ES-I3 (cell line): ENCODE results near the gene GAS2.

ENCODE experiments used
- H3K36me3 ChIP-seq: 2 replicates; pipeline ENCODE4 v1.6.1; 2013; ENCODE audit warnings: mild to moderate bottlenecking, low read length, control low read depth, moderate library complexity; ENCODE audit not compliant: insufficient read depth
- H3K4me1 ChIP-seq: 2 replicates; pipeline ENCODE4 v1.6.1; 2013; ENCODE audit warnings: mild to moderate bottlenecking, control low read depth, low read length; ENCODE audit not compliant: insufficient read depth
- H3K9ac ChIP-seq: 2 replicates; pipeline ENCODE4 v1.6.1; 2013; ENCODE audit warnings: low read depth, mild to moderate bottlenecking, low read length, moderate library complexity
- H3K9me3 ChIP-seq: 2 replicates; pipeline ENCODE4 v1.6.1; 2013; ENCODE audit warnings: mild to moderate bottlenecking, low read length, moderate library complexity; ENCODE audit not compliant: control insufficient read depth, insufficient read depth

GAS2 gene

GRCh38 chr11:22657101-22657694 lies 9.2 kb upstream of the GAS2 start:
- Histone ChIP-seq H3K9ac (no peak overlapping the region), H3K9me3 (no peaks in the 10 kb centered on the region), H3K4me1 (peaks cover 9% of the 10 kb centered on the region), H3K36me3 (no peaks in the 10 kb centered on the region)

- H3K36me3 ChIP-seq, result no peaks in the 10 kb centered on the region
- H3K4me1 ChIP-seq, result peaks cover 9% of the 10 kb centered on the region
- H3K9me3 ChIP-seq, result no peaks in the 10 kb centered on the region
- no peak overlapping the region for H3K9ac ChIP-seq
These were observed 6.6 kb upstream of the GAS2 start for GRCh38 chr11:22659783-22660182.

- H3K9ac ChIP-seq, result peak overlapping the region; percentile 50; the same call in 1 of the 2 replicates
- H3K9me3 ChIP-seq, result no peaks in the 10 kb centered on the region
- no peaks in the 10 kb centered on the region for H3K4me1 ChIP-seq
- H3K36me3 ChIP-seq, result no peaks in the 10 kb centered on the region
These were observed 453 bp downstream of the GAS2 start for GRCh38 chr11:22666688-22667439.

GRCh38 chr11:22668005-22668796 lies 1.8 kb downstream of the GAS2 start:
- Histone ChIP-seq H3K9ac (no peak overlapping the region), H3K9me3 (no peaks in the 10 kb centered on the region), H3K36me3 (no peaks in the 10 kb centered on the region), H3K4me1 (no peaks in the 10 kb centered on the region)

GRCh38 chr11:22669368-22669767 lies 3.0 kb downstream of the GAS2 start:
- H3K9ac ChIP-seq, result no peak overlapping the region
- H3K4me1 ChIP-seq, result no peaks in the 10 kb centered on the region
- H3K9me3 ChIP-seq, result no peaks in the 10 kb centered on the region
- H3K36me3 ChIP-seq, result no peaks in the 10 kb centered on the region

- no peaks in the 10 kb centered on the region for H3K9me3 ChIP-seq
- no peak overlapping the region for H3K9ac ChIP-seq
- H3K36me3 ChIP-seq, result no peaks in the 10 kb centered on the region
- H3K4me1 ChIP-seq, result no peaks in the 10 kb centered on the region
These were observed 4.4 kb downstream of the GAS2 start for GRCh38 chr11:22670830-22671229.

GRCh38 chr11:22671751-22672150 lies 5.3 kb downstream of the GAS2 start:
- Histone ChIP-seq H3K9me3 (no peaks in the 10 kb centered on the region), H3K9ac (no peak overlapping the region), H3K36me3 (no peaks in the 10 kb centered on the region), H3K4me1 (no peaks in the 10 kb centered on the region)

- Histone ChIP-seq H3K36me3 (no peaks in the 10 kb centered on the region), H3K4me1 (no peaks in the 10 kb centered on the region), H3K9me3 (no peaks in the 10 kb centered on the region), H3K9ac (no peak overlapping the region)
These were observed 8.3 kb downstream of the GAS2 start for GRCh38 chr11:22674470-22675439.

GRCh38 chr11:22677153-22677903 lies 10.9 kb downstream of the GAS2 start:
- H3K9me3 ChIP-seq, result no peaks in the 10 kb centered on the region
- no peak overlapping the region for H3K9ac ChIP-seq
- peaks cover 3% of the 10 kb centered on the region; the same call in 1 of the 2 replicates for H3K4me1 ChIP-seq
- H3K36me3 ChIP-seq, result no peaks in the 10 kb centered on the region

GRCh38 chr11:22680628-22681027 lies 14.2 kb downstream of the GAS2 start:
- peaks cover 3% of the 10 kb centered on the region; the same call in 1 of the 2 replicates for H3K4me1 ChIP-seq
- no peaks in the 10 kb centered on the region for H3K9me3 ChIP-seq
- H3K36me3 ChIP-seq, result no peaks in the 10 kb centered on the region
- no peak overlapping the region for H3K9ac ChIP-seq

- no peak overlapping the region for H3K9ac ChIP-seq
These were observed 14.9 kb downstream of the GAS2 start for GRCh38 chr11:22681281-22681812.

GRCh38 chr11:22684082-22684481 lies 17.7 kb downstream of the GAS2 start:
- Histone ChIP-seq H3K9ac (no peak overlapping the region), H3K4me1 (peaks cover 3% of the 10 kb centered on the region; the same call in 1 of the 2 replicates), H3K9me3 (no peaks in the 10 kb centered on the region)

More at GRCh38 chr11:22681281-22681812, 14.9 kb downstream of the GAS2 start:
- peaks cover 3% of the 10 kb centered on the region; the same call in 1 of the 2 replicates for H3K4me1 ChIP-seq
- no peaks in the 10 kb centered on the region for H3K36me3 ChIP-seq
- H3K9me3 ChIP-seq, result no peaks in the 10 kb centered on the region

GRCh38 chr11:22685111-22685510 lies 18.7 kb downstream of the GAS2 start:
- Histone ChIP-seq H3K36me3 (no peaks in the 10 kb centered on the region), H3K9ac (no peak overlapping the region), H3K4me1 (peaks cover 3% of the 10 kb centered on the region; the same call in 1 of the 2 replicates), H3K9me3 (no peaks in the 10 kb centered on the region)

More at GRCh38 chr11:22684082-22684481, 17.7 kb downstream of the GAS2 start:
- H3K36me3 ChIP-seq, result no peaks in the 10 kb centered on the region
